Activated CD8-positive, alpha-beta T cell treated with anti-CD3 and anti-CD28 coated beads for 36 hours (primary cell): ENCODE data around the gene SMO. TPM values are rescaled to one million over a fixed set of nuclear protein-coding genes. Genes with fewer than 3 reads are reported as not detected.

Experiments
- ATAC-seq: fragments of 200-7000 bp; cut with Tn5 transposase; one replicate; pipeline ENCODE4 v1.10.0; 2021; ENCODE audit warnings: mild to moderate bottlenecking, moderate library complexity
- CTCF ChIA-PET: fragments of 350-600 bp; sonication (Branson Sonifier 250); formaldehyde crosslinking; loops from one replicate; lab custom pipeline; 2021; ENCODE audit warnings: antibody characterized with exemption; lab: Charles Lee
- POLR2A ChIA-PET: fragments of 350-600 bp; sonication (Branson Sonifier 250); formaldehyde crosslinking; loops from one replicate; lab custom pipeline; 2021; ENCODE audit warnings: antibody characterized with exemption; lab: Charles Lee
- DNase-seq: peaks from one replicate; pipeline ENCODE4 v3.0.0-alpha.2; 2020
- H3K27ac Mint-ChIP-seq: one replicate; pipeline ENCODE4 v1.8.0; 2021; ENCODE audit warnings: mild to moderate bottlenecking, mixed read lengths
- H3K27me3 Mint-ChIP-seq: one replicate; pipeline ENCODE4 v1.8.0; 2021; ENCODE audit warnings: mixed read lengths
- H3K36me3 Mint-ChIP-seq: one replicate; pipeline ENCODE4 v1.8.0; 2021; ENCODE audit warnings: low read depth, mixed read lengths
- H3K4me1 Mint-ChIP-seq: one replicate; pipeline ENCODE4 v1.8.0; 2021; ENCODE audit warnings: low read depth, mixed read lengths
- H3K4me3 Mint-ChIP-seq: one replicate; pipeline ENCODE4 v1.8.0; 2021; ENCODE audit warnings: mild to moderate bottlenecking, moderate library complexity, mixed read lengths
- H3K9me3 Mint-ChIP-seq: one replicate; pipeline ENCODE4 v1.8.0; 2021; ENCODE audit warnings: mixed read lengths
- intact Hi-C: fragments of 100-400 bp; cut with micrococcal nuclease; formaldehyde crosslinking; loops from one replicate; pipeline ENCODE4 v1.10.0; 2022
- total RNA-seq, 2 experiments: library from RNA; stranded (reverse); gene quantifications; one replicate each; pipeline ENCODE4 v1.2.3, GENCODE V29; 2021
- TF ChIP-seq, protein P1 (sequence below): fragments of 200-600 bp; IDR thresholded peaks from one replicate; pipeline ENCODE4 v1.8.0; 2022; ENCODE audit warnings: antibody characterized with exemption, mild to moderate bottlenecking

Gene SMO
- total RNA-seq, 2 experiments from 2014 or later = 0.81 to 1.7 TPM

DNA sequence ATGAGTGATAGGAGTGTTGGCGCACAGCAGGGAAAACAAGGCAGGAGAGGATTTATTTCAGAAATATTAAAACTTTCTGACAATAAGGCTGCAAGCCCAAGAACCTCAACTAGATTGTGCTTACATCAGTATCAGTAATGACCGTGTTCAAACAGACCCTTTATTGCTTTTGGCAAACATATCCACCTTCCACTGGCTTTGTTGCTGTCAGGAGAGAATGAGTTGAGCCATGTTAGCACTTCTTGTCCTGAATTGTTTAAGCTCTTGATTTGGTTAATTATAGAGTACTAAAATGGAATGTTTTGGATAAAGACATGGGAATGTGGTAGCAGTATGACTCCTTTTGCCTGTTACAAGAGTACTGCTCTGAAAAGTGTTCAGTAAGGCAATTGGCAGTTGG lies 40.2 kb downstream of the SMO start:
- intact Hi-C loops = loop anchor here (10.0 kb wide), 1 partner anchor 246 kb away; no protein-coding TSS in a partner anchor
- CTCF ChIA-PET = interaction anchor here (1.0 to 15.1 kb wide), 5 partner anchors 10 to 205 kb away, joined by 3 to 320 read pairs (median 3); no protein-coding TSS in a partner anchor
- DNase-seq (no peak), ATAC-seq (no peak)
- Mint-ChIP-seq H3K4me3 (no peak overlapping the region), H3K36me3 (no peaks in the 10 kb centered on the region), H3K9me3 (no peaks in the 10 kb centered on the region), H3K27me3 (no peaks in the 10 kb centered on the region), H3K27ac (no peak overlapping the region), H3K4me1 (peaks cover 18% of the 10 kb centered on the region)
- TF ChIP-seq, protein P1, sequence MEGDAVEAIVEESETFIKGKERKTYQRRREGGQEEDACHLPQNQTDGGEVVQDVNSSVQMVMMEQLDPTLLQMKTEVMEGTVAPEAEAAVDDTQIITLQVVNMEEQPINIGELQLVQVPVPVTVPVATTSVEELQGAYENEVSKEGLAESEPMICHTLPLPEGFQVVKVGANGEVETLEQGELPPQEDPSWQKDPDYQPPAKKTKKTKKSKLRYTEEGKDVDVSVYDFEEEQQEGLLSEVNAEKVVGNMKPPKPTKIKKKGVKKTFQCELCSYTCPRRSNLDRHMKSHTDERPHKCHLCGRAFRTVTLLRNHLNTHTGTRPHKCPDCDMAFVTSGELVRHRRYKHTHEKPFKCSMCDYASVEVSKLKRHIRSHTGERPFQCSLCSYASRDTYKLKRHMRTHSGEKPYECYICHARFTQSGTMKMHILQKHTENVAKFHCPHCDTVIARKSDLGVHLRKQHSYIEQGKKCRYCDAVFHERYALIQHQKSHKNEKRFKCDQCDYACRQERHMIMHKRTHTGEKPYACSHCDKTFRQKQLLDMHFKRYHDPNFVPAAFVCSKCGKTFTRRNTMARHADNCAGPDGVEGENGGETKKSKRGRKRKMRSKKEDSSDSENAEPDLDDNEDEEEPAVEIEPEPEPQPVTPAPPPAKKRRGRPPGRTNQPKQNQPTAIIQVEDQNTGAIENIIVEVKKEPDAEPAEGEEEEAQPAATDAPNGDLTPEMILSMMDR = no peak
- POLR2A ChIA-PET = interaction anchor here (1.3 to 1.5 kb wide), 4 partner anchors 10 to 43 kb away, joined by 3 to 5 read pairs (median 5); no protein-coding TSS in a partner anchor

DNA sequence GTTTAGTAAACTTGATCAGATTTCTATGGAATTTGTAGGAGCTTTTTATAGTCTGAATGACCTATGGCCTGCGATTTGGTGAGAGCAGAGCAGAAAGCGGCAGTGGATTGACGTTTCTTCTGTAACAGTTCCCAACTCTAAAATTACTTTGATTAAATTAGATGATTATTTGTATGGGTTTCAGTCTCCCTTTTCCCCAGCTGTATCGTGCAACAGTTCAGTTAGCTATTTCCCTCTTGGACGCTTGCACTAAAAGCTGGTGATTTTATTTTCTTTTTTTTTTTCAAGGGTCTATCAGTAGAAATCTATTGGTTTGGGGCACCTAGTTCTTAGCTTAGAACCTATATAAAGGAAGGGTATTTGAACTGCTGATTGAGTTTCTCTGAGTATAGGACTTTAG lies 43.2 kb downstream of the SMO start:
- TF ChIP-seq, protein P1 = no peak
- peaks cover 6% of the 10 kb centered on the region for H3K4me1 Mint-ChIP-seq
- H3K36me3 Mint-ChIP-seq = peaks cover 1% of the 10 kb centered on the region
- ATAC-seq (no peak), DNase-seq (no peak)
- no peak overlapping the region for H3K4me3 Mint-ChIP-seq
- intact Hi-C loops = no loop called here
- no peaks in the 10 kb centered on the region for H3K9me3 Mint-ChIP-seq
- CTCF ChIA-PET = interaction anchor here (0.7 to 15.1 kb wide), 6 partner anchors 13 to 67 kb away, joined by 4 to 320 read pairs (median 10); no protein-coding TSS in a partner anchor
- H3K27me3 Mint-ChIP-seq = no peaks in the 10 kb centered on the region
- no peak overlapping the region for H3K27ac Mint-ChIP-seq
- POLR2A ChIA-PET = no interaction called here

DNA sequence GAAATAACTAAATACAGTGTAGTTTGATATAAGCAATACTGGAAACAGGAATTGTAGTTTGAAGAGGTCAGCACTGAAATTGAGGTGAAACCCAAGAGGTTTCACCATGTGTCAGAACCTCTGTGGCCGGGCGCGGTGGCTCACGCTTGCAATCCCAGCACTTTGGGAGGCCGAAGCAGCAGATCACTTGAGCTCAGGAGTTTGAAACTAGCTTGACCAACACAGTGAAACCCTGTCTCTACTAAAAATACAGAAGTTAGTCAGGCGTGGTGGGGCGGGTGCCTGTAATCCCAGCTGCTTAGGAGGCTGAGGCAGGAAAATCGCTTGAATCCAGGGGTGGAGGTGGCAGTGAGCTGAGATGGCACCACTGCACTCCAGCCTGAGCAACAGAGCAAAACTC lies 50.1 kb downstream of the SMO start:
- peaks cover 8% of the 10 kb centered on the region for H3K4me1 Mint-ChIP-seq
- ChIA-PET POLR2A (interaction anchor here (1.2 to 1.4 kb wide), 2 partner anchors 10 to 11 kb away, joined by 4 to 5 read pairs; no protein-coding TSS in a partner anchor), CTCF (interaction anchor here (0.9 to 1.9 kb wide), 5 partner anchors 13 to 60 kb away, joined by 5 to 17 read pairs (median 5); no protein-coding TSS in a partner anchor)
- no peaks in the 10 kb centered on the region for H3K9me3 Mint-ChIP-seq
- H3K4me3 Mint-ChIP-seq = no peak overlapping the region
- TF ChIP-seq, protein P1 = no peak
- no peak for ATAC-seq
- no peak overlapping the region for H3K27ac Mint-ChIP-seq
- no peaks in the 10 kb centered on the region for H3K27me3 Mint-ChIP-seq
- DNase-seq = no peak
- peaks cover 1% of the 10 kb centered on the region for H3K36me3 Mint-ChIP-seq
- intact Hi-C loops = no loop called here

DNA sequence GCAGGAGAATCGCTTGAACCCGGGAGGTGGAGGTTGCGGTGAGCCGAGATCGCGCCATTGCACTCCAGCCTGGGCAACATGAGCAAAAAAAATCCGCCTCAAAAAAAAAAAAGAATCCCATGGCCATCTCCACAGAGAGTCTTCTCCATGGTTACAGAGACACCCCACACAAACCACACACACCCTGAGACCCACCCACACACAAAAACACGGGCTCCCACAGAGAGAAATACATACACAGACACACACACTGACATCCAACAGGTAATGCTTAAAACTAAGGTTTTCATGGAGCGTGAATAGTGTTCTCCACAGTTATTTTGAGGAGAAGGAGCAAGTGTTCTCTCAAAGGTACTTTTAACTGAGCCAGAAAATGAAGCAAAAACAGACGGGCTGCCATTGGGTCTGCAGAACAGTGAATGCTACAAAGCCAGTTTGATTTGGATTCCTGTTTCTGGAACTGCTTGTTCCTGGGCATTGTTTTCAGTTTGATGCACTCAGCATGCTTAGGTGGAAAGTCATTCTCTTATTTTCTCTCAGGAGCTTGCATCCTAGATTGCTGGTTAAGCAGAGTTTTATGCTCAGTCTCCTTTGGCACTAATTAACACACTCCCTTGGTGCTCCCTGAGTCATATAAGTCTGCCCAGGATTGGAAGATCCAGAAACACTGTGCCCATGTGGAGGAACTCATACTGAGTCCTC lies 51.8 kb downstream of the SMO start:
- Mint-ChIP-seq H3K4me3 (no peak overlapping the region), H3K27ac (no peak overlapping the region), H3K36me3 (peaks cover 5% of the 10 kb centered on the region), H3K27me3 (no peaks in the 10 kb centered on the region), H3K9me3 (no peaks in the 10 kb centered on the region), H3K4me1 (peaks cover 5% of the 10 kb centered on the region)
- TF ChIP-seq, protein P1 = no peak
- ATAC-seq (no peak), DNase-seq (no peak)
- ChIA-PET CTCF (interaction anchor here (0.7 kb wide), 1 partner anchor 21 kb away, joined by 4 read pairs; no protein-coding TSS in a partner anchor), POLR2A (no interaction called here)
- intact Hi-C loops = no loop called here

DNA sequence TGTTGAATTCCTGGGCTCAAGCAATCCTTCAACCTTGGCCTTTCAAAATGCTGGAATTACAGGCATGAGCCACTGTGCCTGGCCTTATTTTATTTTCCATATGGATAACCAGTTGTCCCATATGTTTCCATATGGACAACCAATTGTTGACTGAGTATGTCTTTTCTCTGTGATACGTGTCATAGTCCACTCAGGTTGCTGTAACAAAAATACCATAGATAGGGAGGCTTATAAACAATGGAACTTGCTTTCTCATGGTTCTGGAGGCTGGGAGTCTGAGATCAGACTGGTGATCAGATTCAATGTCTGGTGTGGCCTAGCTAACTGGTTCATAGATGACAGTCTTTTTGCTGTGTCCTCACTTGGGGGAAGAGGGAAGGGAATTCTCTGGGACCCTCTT lies 55.8 kb downstream of the SMO start:
- Mint-ChIP-seq H3K4me3 (no peak overlapping the region), H3K27me3 (no peaks in the 10 kb centered on the region), H3K9me3 (no peaks in the 10 kb centered on the region), H3K36me3 (peaks cover 13% of the 10 kb centered on the region), H3K27ac (no peak overlapping the region), H3K4me1 (peaks cover 5% of the 10 kb centered on the region)
- intact Hi-C loops = no loop called here
- DNase-seq (no peak), ATAC-seq (no peak)
- TF ChIP-seq, protein P1 = no peak
- POLR2A ChIA-PET = no interaction called here
- CTCF ChIA-PET = interaction anchor here (1.3 kb wide), 1 partner anchor 26 kb away, joined by 3 read pairs; no protein-coding TSS in a partner anchor
